Hematopoietic multipotent progenitor cell treated with erythropoietin and hydrocortisone succinate and interleukin-3 and kit ligand, for 6 days (in vitro differentiated cells): ENCODE measurements around the gene SPEF2.

Experiments
- DNase-seq: peaks from one replicate; pipeline ENCODE4 v3.0.0-alpha.2; 2015

Gene SPEF2

GRCh38 chr5:35656721-35657120 is 39.1 kb downstream of the SPEF2 start:
- DNase-seq: no peak

- peak; percentile 30 for DNase-seq
Observed at GRCh38 chr5:35657877-35658276, 40.2 kb downstream of the SPEF2 start.

- no peak for DNase-seq
Observed at GRCh38 chr5:35659556-35659955, 41.9 kb downstream of the SPEF2 start.

GRCh38 chr5:35660451-35660850 is 42.8 kb downstream of the SPEF2 start:
- no peak for DNase-seq

GRCh38 chr5:35664584-35664983 is 46.9 kb downstream of the SPEF2 start:
- no peak for DNase-seq

- peak; percentile 36 for DNase-seq
Observed at GRCh38 chr5:35665096-35665495, 47.4 kb downstream of the SPEF2 start.

- DNase-seq: no peak
Observed at GRCh38 chr5:35668319-35668718, 50.7 kb downstream of the SPEF2 start.

GRCh38 chr5:35668794-35669193 is 51.1 kb downstream of the SPEF2 start:
- no peak for DNase-seq

GRCh38 chr5:35671541-35672295 is 54.1 kb downstream of the SPEF2 start:
- peak; percentile 68 for DNase-seq

GRCh38 chr5:35672296-35672655 is 54.6 kb downstream of the SPEF2 start:
- DNase-seq: peak; percentile 64

GRCh38 chr5:35672995-35673394 is 55.3 kb downstream of the SPEF2 start:
- peak; percentile 44 for DNase-seq

- no peak for DNase-seq
Observed at GRCh38 chr5:35674049-35674448, 56.4 kb downstream of the SPEF2 start.

GRCh38 chr5:35675392-35675791 is 57.7 kb downstream of the SPEF2 start:
- no peak for DNase-seq

GRCh38 chr5:35677878-35678277 is 60.2 kb downstream of the SPEF2 start:
- no peak for DNase-seq

GRCh38 chr5:35678661-35679060 is 61.0 kb downstream of the SPEF2 start:
- DNase-seq: peak; percentile 65

GRCh38 chr5:35679357-35679756 is 61.7 kb downstream of the SPEF2 start:
- no peak for DNase-seq

- DNase-seq: no peak
Observed at GRCh38 chr5:35681911-35682310, 64.2 kb downstream of the SPEF2 start.

GRCh38 chr5:35683466-35683865 is 65.8 kb downstream of the SPEF2 start:
- DNase-seq: no peak

GRCh38 chr5:35685161-35685560 is 67.5 kb downstream of the SPEF2 start:
- DNase-seq: peak; percentile 74

GRCh38 chr5:35687961-35688360 is 70.3 kb downstream of the SPEF2 start:
- no peak for DNase-seq

GRCh38 chr5:35694481-35694880 is 76.8 kb downstream of the SPEF2 start:
- DNase-seq: no peak

GRCh38 chr5:35698047-35698808 is 80.6 kb downstream of the SPEF2 start:
- no peak for DNase-seq

GRCh38 chr5:35707659-35708058 is 90.0 kb downstream of the SPEF2 start:
- DNase-seq: no peak

GRCh38 chr5:35709688-35710087 is 92.0 kb downstream of the SPEF2 start:
- no peak for DNase-seq

- no peak for DNase-seq
Observed at GRCh38 chr5:35717718-35718117, 100.1 kb downstream of the SPEF2 start.
